ENCODE measurements around the gene MLPH.

DNA sequence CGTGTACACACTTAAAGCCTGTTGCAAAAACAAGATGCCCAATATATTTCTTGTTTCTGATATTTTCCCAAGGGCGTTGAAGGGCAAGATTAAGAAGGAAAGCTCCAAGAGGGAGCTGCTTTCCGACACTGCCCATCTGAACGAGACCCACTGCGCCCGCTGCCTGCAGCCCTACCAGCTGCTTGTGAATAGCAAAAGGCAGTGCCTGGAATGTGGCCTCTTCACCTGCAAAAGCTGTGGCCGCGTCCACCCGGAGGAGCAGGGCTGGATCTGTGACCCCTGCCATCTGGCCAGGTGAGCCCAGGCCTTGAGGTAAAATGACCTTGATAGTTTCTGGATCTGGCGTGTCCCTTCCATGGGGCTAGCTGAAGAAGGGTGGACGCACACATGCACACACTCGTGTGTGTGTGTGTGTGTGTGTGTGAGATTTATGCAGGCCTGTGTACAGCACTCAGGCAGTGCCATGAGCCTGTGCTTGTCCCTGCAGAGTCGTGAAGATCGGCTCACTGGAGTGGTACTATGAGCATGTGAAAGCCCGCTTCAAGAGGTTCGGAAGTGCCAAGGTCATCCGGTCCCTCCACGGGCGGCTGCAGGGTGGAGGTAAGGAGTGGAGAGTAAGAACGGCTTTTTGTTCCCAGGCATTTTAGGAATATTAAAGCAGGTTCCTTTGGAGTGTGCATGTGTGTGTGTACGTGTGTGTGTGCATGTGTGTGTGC is 23.6 kb downstream of the MLPH start:
- TF ChIP-seq, protein P1, sequence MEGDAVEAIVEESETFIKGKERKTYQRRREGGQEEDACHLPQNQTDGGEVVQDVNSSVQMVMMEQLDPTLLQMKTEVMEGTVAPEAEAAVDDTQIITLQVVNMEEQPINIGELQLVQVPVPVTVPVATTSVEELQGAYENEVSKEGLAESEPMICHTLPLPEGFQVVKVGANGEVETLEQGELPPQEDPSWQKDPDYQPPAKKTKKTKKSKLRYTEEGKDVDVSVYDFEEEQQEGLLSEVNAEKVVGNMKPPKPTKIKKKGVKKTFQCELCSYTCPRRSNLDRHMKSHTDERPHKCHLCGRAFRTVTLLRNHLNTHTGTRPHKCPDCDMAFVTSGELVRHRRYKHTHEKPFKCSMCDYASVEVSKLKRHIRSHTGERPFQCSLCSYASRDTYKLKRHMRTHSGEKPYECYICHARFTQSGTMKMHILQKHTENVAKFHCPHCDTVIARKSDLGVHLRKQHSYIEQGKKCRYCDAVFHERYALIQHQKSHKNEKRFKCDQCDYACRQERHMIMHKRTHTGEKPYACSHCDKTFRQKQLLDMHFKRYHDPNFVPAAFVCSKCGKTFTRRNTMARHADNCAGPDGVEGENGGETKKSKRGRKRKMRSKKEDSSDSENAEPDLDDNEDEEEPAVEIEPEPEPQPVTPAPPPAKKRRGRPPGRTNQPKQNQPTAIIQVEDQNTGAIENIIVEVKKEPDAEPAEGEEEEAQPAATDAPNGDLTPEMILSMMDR (conservative IDR thresholded peaks at IDR 0.05; ENCODE audit: low read depth, low read length), result no peak
- TF ChIP-seq RAD21 (IDR thresholded peaks at IDR 0.05; ENCODE audit: low read length) (no peak), BHLHE40 (IDR thresholded peaks at IDR 0.05; ENCODE audit: low read depth, low read length) (no peak), POLR2A (IDR thresholded peaks at IDR 0.05; ENCODE audit: low read depth, low read length) (no peak)
- TF ChIP-seq, protein P2, sequence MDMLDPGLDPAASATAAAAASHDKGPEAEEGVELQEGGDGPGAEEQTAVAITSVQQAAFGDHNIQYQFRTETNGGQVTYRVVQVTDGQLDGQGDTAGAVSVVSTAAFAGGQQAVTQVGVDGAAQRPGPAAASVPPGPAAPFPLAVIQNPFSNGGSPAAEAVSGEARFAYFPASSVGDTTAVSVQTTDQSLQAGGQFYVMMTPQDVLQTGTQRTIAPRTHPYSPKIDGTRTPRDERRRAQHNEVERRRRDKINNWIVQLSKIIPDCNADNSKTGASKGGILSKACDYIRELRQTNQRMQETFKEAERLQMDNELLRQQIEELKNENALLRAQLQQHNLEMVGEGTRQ (IDR thresholded peaks at IDR 0.05; ENCODE audit: low read depth, low read length), result no peak

All from IMR-90 (cell line).